HCT116 (cell line): ENCODE data around the gene STAC. TPM values are rescaled to one million over a fixed set of nuclear protein-coding genes. Genes with fewer than 3 reads are reported as not detected.

Experiments
- ATAC-seq: fragments of 200-7000 bp; cut with Tn5 transposase; 2 replicates; pipeline ENCODE4 v1.9.1; 2020; ENCODE audit warnings: mild to moderate bottlenecking, moderate library complexity
- BruUV-seq: library from RNA; stranded (reverse); fragments of 400-500 nt; replicated peaks from 2 replicates; lab custom pipeline; 2021; lab: Mats Ljungman, UMichigan
- CTCF ChIA-PET: fragments of 300-600 bp; sonication (Branson Sonifier 250); formaldehyde crosslinking; loops from one replicate; lab custom pipeline; 2021; ENCODE audit warnings: antibody characterized with exemption; lab: Charles Lee
- POLR2A ChIA-PET: fragments of 300-600, 350-600 bp; sonication (Branson Sonifier 250); formaldehyde crosslinking; loops from one replicate; lab custom pipeline; 2021; ENCODE audit warnings: antibody characterized with exemption; lab: Charles Lee
- RAD21 ChIA-PET, 2 experiments: fragments of 300-600 bp; sonication (Branson Sonifier 250); formaldehyde crosslinking; loops; one replicate each; lab custom pipeline; 2023; ENCODE audit warnings: low total read pairs in 2 of 2; ENCODE audit not compliant: uncharacterized antibody in 2 of 2, unreplicated experiment in 2 of 2, low non-redundant PET in 1 of 2; lab: Charles Lee
- DNase-seq: peaks from one replicate; pipeline ENCODE4 v3.0.0-alpha.2; 2010; ENCODE audit warnings: low read depth, low spot score
- H2AFZ ChIP-seq: fragments of 200-600 bp; shearing (Covaris generic), sonication (generic); 2 replicates; pipeline ENCODE4 v1.6.1; 2017; ENCODE audit warnings: low read depth, mixed run types, mixed read lengths, antibody characterized with exemption, low read length; ENCODE audit not compliant: poor library complexity, severe bottlenecking
- H3K27ac ChIP-seq: 2 replicates; pipeline ENCODE4 v1.5.1; 2012; ENCODE audit warnings: low read depth, low read length
- H3K27me3 ChIP-seq: fragments of 200-600 bp; sonication (generic); 2 replicates; pipeline ENCODE4 v1.6.1; 2016; ENCODE audit warnings: mixed run types, low read length, mixed read lengths; ENCODE audit not compliant: insufficient read depth
- H3K36me3 ChIP-seq, 2 experiments: fragments of 200-500 bp in 1 of 2; fragments of 200-600 bp in 1 of 2; sonication (Bioruptor generic) in 1 of 2; sonication (generic) in 1 of 2; 2 replicates each; pipeline versions ENCODE4 v1.5.1 to v1.6.1; 2014 to 2016; ENCODE audit warnings: low read length in 2 of 2, inconsistent platforms in 1 of 2, mixed read lengths in 1 of 2, mixed run types in 1 of 2; ENCODE audit not compliant: insufficient read depth in 2 of 2, control insufficient read depth in 1 of 2
- H3K4me1 ChIP-seq, 2 experiments: fragments of 200-600 bp in 1 of 2; sonication (generic) in 1 of 2; 2 replicates each; pipeline versions ENCODE4 v1.5.1 to v1.6.1; 2012 to 2017; ENCODE audit warnings: low read length in 2 of 2, inconsistent platforms in 1 of 2, mild to moderate bottlenecking in 1 of 2, mixed read lengths in 1 of 2, mixed run types in 1 of 2, moderate library complexity in 1 of 2; ENCODE audit not compliant: insufficient read depth in 2 of 2, control insufficient read depth in 1 of 2
- H3K4me2 ChIP-seq: fragments of 200-600 bp; sonication (generic); 2 replicates; pipeline ENCODE4 v1.6.1; 2017; ENCODE audit warnings: mixed run types, low read length, mixed read lengths
- H3K4me3 ChIP-seq, 2 experiments: fragments of 200-600 bp in 1 of 2; sonication (generic) in 1 of 2; replicated peaks in 1 of 2; 2 replicates each; pipeline ENCODE4 v1.5.1; 2011 to 2016; ENCODE audit warnings: low read length in 2 of 2, control low read depth in 1 of 2, low read depth in 1 of 2, mild to moderate bottlenecking in 1 of 2, mixed read lengths in 1 of 2, mixed run types in 1 of 2
- H3K79me2 ChIP-seq: fragments of 200-600 bp; sonication (generic); 2 replicates; pipeline ENCODE4 v1.6.1; 2017; ENCODE audit warnings: mild to moderate bottlenecking, mixed run types, low read length, moderate library complexity, mixed read lengths; ENCODE audit not compliant: insufficient read depth
- H3K9ac ChIP-seq: fragments of 200-600 bp; sonication (generic); 2 replicates; pipeline ENCODE4 v1.6.1; 2016; ENCODE audit warnings: low read length, mixed read lengths
- H3K9me2 ChIP-seq: fragments of 200-600 bp; sonication (generic), shearing (Covaris generic); 2 replicates; pipeline ENCODE4 v1.6.1; 2017; ENCODE audit warnings: mixed run types, mild to moderate bottlenecking, moderate library complexity; ENCODE audit not compliant: insufficient read depth
- H3K9me3 ChIP-seq, 2 experiments: fragments of 200-500 bp in 1 of 2; fragments of 200-600 bp in 1 of 2; sonication (Bioruptor generic) in 1 of 2; sonication (generic) in 1 of 2; 2 replicates each; pipeline ENCODE4 v1.6.1; 2014 to 2017; ENCODE audit warnings: low read length in 2 of 2, mixed read lengths in 2 of 2, inconsistent platforms in 1 of 2, low read depth in 1 of 2, mild to moderate bottlenecking in 1 of 2, mixed run types in 1 of 2, moderate library complexity in 1 of 2; ENCODE audit not compliant: control insufficient read depth in 1 of 2, insufficient read depth in 1 of 2
- H4K20me1 ChIP-seq: fragments of 200-600 bp; sonication (generic), shearing (Covaris generic); 2 replicates; pipeline ENCODE4 v1.6.1; 2017; ENCODE audit warnings: mixed run types, mild to moderate bottlenecking, moderate library complexity; ENCODE audit not compliant: insufficient read depth
- ATF3 ChIP-seq: IDR thresholded peaks from 2 replicates; pipeline ENCODE4 v1.6.1; 2012
- CBX3 ChIP-seq: IDR thresholded peaks from 2 replicates; pipeline ENCODE4 v1.6.1; 2012; ENCODE audit warnings: low read depth
- CEBPB ChIP-seq: IDR thresholded peaks from 2 replicates; pipeline ENCODE4 v1.6.1; 2012; ENCODE audit warnings: low read depth
- EZH2 ChIP-seq: fragments of 200-600 bp; sonication (generic); IDR thresholded peaks from 2 replicates; pipeline ENCODE4 v1.6.1; 2017; ENCODE audit warnings: antibody characterized with exemption, mixed run types
- FOSL1 ChIP-seq: IDR thresholded peaks from 2 replicates; pipeline ENCODE4 v1.6.1; 2012; ENCODE audit warnings: low read depth
- MAX ChIP-seq: IDR thresholded peaks from 2 replicates; pipeline ENCODE4 v1.6.1; 2012
- POLR2A ChIP-seq: IDR thresholded peaks from 2 replicates; pipeline ENCODE4 v1.7.0; 2011; ENCODE audit warnings: borderline replicate concordance; ENCODE audit not compliant: insufficient read depth, insufficient read length; ENCODE audit errors: extremely low read depth
- POLR2AphosphoS5 ChIP-seq: IDR thresholded peaks from 2 replicates; pipeline ENCODE4 v1.6.1; 2011; ENCODE audit warnings: mild to moderate bottlenecking, low read depth, low read length, moderate library complexity
- RAD21 ChIP-seq: IDR thresholded peaks from 2 replicates; pipeline ENCODE4 v1.6.1; 2012; ENCODE audit warnings: low read depth, mild to moderate bottlenecking
- SIN3A ChIP-seq: IDR thresholded peaks from 2 replicates; pipeline ENCODE4 v1.6.1; 2012; ENCODE audit warnings: low read depth
- SP1 ChIP-seq: IDR thresholded peaks from 2 replicates; pipeline ENCODE4 v1.6.1; 2012; ENCODE audit warnings: low read depth
- TCF7L2 ChIP-seq: IDR thresholded peaks from 2 replicates; pipeline ENCODE4 v1.7.0; 2011; ENCODE audit warnings: borderline replicate concordance, inconsistent platforms; ENCODE audit not compliant: insufficient read depth, insufficient read length; ENCODE audit errors: extremely low read depth
- YY1 ChIP-seq: IDR thresholded peaks from 2 replicates; pipeline ENCODE4 v1.6.1; 2011; ENCODE audit warnings: low read length, low read depth, moderate library complexity, mild to moderate bottlenecking; ENCODE audit not compliant: insufficient replicate concordance; ENCODE audit errors: extremely low read depth
- ZFX ChIP-seq: fragments of 450-650 bp; IDR thresholded peaks from 2 replicates; pipeline ENCODE4 v1.6.1; 2017
- ZNF274 ChIP-seq: fragments of 200-500 bp; sonication (Bioruptor generic); IDR thresholded peaks from 2 replicates; pipeline ENCODE4 v1.6.1; 2014; ENCODE audit warnings: mild to moderate bottlenecking, low read depth, low read length, inconsistent platforms
- intact Hi-C: fragments of 100-400 bp; cut with micrococcal nuclease; formaldehyde crosslinking; loops from 2 replicates; pipeline ENCODE4 v1.10.0; 2022
- total RNA-seq: library from RNA; stranded (reverse); gene quantifications from one replicate; pipeline ENCODE4 v1.2.1, GENCODE V29; 2021; ENCODE audit not compliant: unreplicated experiment

STAC gene
- total RNA-seq, 1 experiment from 2014 or later = not detected

GRCh38 chr3:36548712-36549111, 168.4 kb downstream of the STAC start:
- H3K27me3 ChIP-seq = no peaks in the 10 kb centered on the region
- H3K4me2 ChIP-seq = no peak overlapping the region
- TF ChIP-seq CBX3 = no peak
- TF ChIP-seq EZH2 = no peak
- no peak for TF ChIP-seq MAX
- no peak for TF ChIP-seq POLR2A
- no peak for TF ChIP-seq ZFX
- TF ChIP-seq TCF7L2 = no peak
- TF ChIP-seq POLR2AphosphoS5 = no peak
- no peak for TF ChIP-seq FOSL1
- no peak for TF ChIP-seq SP1
- TF ChIP-seq YY1 = no peak
- no peak for TF ChIP-seq ZNF274
- TF ChIP-seq CEBPB = no peak
- no peak for TF ChIP-seq RAD21
- TF ChIP-seq ATF3 = no peak
- no peak for TF ChIP-seq SIN3A
- no peak overlapping the region for H3K9ac ChIP-seq
- no peak for ATAC-seq
- intact Hi-C loops = loop anchor here (10.0 kb wide), 1 partner anchor 424 kb away; no protein-coding TSS in a partner anchor
- no peak overlapping the region for H2AFZ ChIP-seq
- CTCF ChIA-PET = no interaction called here
- H3K4me3 ChIP-seq = no peak overlapping the region
- RAD21 ChIA-PET = no interaction called here
- no peaks in the 10 kb centered on the region for H4K20me1 ChIP-seq
- BruUV-seq = no TSS peak
- no peaks in the 10 kb centered on the region for H3K9me2 ChIP-seq
- H3K79me2 ChIP-seq = no peaks in the 10 kb centered on the region
- no peak overlapping the region for H3K27ac ChIP-seq
- DNase-seq = no peak
- H3K36me3 ChIP-seq = no peaks in the 10 kb centered on the region
- POLR2A ChIA-PET = no interaction called here
- H3K4me1 ChIP-seq = no peaks in the 10 kb centered on the region
- H3K9me3 ChIP-seq = no peaks in the 10 kb centered on the region
